HG03342 (cell line): ENCODE results near the gene YIPF7.

Source experiments
- ATAC-seq: cut with Tn5 transposase; IDR thresholded peaks from one replicate; pipeline ENCODE4 v1.9.1; 2021; ENCODE audit warnings: mild to moderate bottlenecking, moderate library complexity; ENCODE audit not compliant: unreplicated experiment

YIPF7 gene

DNA sequence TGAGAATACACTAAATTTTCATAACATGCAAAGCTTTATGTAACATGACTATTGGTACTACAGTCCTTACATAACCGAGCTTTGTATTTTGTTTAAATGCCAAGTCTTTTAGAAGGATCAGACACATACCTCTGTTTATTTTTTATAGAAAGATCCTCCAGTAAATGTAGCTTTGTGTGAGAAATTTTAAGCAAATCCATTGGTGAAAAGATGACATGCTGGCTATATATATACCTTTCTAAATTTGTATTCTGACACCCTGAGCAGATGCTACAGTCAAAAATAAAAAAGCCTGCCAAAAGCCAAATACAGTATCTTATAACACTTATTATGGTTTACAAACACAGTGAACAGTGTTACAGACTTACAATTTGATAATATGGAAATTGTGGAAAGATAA, at the start of gene YIPF7:
Gene YIPF7, minus strand, starts transcription at position 201 of the 400 bp plus-strand sequence. CDS start 1,525 bp downstream, outside the sequence.
- ATAC-seq, result no peak

DNA sequence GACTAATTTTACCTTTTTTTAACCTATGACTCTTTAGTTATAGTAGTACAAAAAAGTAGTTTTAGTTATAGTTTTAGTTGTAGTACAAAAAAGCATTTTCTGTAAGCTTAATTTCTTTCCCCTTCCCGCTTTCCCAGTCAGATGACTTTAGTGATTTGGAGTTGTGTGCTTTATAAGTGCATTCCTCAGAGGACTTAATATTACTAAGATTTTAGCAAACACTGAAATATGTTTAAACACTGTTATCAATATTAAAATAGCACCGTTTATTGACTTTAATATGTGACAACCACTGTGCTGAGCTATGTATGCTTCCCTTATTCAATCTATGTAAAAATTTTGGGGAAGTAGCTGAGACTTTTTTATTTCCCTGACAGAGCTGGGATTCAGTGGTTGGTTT, 49.6 kb upstream of the YIPF7 start:
- ATAC-seq, result no peak

DNA sequence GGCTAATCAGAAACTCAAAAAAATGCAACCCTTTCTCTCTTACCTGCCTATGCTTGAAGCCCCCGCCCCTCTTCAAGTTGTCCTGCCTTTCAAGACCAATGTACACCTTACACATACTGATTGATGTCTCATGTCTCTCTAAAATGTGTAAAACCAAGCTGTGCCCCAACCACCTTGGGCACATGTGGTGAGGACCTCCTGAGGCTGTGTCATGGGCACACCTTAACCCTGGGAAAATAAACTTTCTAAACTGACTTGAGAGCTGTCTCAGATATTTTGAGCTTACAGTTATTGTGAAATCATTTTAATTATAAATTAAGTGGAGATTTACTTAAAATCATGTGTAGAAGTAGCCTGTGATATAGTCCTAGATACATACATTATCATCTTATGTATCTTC, 49.0 kb upstream of the YIPF7 start:
- no peak for ATAC-seq

DNA sequence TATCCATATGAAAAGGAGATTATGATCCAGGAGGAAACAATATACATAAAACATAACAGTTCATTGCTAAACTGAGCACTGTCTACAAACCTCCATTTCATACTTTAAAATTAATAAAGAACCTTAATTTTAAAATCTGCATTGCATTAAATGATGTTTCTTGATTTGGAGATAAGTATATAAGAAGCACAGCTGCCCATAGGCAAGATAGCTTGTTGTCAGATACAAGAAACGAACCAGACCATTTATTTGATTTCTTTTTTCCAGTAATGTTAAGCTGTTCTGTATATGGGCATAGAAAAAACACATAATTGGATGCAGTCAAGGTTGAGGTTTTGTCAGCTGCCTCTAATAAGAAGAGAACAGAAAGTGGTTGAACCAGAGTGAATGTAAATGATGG, 33.2 kb upstream of the YIPF7 start:
- ATAC-seq, result no peak

DNA sequence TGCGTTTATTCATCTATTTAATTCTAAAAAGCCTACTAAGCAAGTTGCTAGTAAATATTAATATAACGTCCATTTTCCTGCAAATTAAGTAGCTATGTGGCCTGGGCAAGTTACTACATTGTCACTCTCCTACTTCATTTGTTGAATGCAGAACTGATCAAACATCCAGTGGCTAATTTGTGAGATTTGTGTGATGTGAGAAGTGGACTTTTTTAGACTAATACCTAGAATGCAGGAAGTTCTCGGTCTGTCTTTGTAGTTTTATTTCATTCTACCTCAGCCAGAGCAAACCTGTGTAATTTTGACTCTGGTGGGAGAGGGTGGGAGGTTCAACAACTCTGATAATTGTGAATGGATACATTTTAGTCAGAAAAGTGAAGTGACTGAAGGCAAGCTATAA, 27.6 kb upstream of the YIPF7 start:
- ATAC-seq, result peak; percentile 6

DNA sequence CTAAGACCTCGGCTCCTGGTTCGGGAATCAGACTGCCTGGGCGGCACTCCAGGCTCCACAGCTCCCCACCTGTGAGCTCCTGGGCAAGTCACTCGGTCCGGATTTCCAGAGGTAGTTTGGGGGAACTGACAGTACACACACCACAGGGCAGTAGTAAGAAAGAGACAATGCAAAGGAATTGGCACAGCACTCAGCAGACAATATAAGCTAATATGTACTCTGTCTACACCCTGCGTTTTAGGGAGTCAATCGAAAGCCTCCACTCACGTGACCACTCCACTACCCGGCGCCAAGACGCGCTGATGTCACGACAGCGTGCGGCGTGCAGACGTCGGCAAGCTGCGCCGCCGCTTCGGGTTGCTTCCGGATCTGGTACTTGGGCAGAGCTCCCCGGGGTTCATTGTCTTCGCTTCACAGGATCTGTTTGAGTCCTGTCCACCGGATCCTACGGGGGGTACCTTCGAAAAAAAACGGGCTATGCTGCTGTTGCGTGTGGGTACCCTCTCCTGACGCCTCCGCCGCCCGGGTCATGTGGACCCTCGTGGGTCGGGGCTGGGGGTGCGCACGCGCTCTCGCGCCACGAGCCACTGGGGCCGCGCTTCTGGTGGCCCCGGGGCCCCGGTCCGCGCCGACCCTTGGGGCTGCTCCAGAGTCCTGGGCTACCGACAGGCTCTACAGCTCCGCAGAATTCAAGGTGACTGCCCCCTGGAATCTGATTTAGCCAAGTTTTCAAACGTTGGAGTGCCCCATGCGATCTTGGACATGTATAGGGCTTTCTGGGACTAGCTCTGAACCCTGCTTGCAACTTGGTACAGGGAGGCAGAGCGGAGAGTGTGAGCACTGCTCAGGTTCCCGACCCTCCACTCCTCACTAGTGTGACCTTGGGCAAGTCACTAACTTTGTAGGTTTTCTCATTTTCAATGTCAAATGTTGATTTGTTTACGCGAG, 26.9 kb upstream of the YIPF7 start, which contains the start of gene GUF1:
Gene GUF1, plus strand, starts transcription at position 327 of the 948 bp plus-strand sequence. Its CDS starts 203 bp downstream, at position 530.
- peak; percentile 96 for ATAC-seq

DNA sequence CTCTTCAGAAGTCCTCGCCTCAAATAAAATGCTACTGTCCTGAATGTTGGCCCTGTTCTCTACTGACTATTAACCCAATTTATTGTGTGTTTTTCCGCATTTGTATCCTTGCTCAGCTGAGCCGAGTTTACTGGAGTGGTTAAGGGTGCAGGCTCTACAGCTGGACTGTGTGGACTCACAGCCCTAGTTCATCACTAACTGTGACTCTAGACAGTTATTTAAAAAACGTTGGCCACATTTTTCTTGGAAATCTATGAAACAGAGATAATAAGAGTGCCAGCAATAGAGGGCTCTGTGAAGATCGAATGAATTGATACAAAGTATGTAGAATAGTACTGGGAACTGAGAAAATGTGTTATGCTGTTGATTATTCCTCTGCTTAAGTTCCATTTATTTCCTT, 23.9 kb upstream of the YIPF7 start:
- no peak for ATAC-seq

DNA sequence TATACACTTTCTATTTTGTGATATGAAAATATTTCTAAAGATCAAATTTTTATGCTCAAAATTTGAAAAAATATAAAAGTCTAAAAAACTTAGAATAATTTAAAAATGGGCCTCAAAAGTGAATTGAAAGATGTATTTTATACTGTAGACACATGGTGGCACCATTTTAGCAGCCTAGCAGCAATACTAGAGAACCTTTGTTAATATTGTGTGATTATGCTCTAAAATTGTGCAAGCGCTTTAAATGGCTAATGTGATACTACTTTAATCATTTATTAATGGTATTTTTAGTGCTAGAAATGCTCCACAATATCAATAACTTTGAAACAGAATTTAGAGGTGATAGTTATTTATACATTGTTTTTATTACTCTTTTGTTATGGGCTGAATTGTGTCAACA, 23.0 kb upstream of the YIPF7 start:
- ATAC-seq, result no peak

DNA sequence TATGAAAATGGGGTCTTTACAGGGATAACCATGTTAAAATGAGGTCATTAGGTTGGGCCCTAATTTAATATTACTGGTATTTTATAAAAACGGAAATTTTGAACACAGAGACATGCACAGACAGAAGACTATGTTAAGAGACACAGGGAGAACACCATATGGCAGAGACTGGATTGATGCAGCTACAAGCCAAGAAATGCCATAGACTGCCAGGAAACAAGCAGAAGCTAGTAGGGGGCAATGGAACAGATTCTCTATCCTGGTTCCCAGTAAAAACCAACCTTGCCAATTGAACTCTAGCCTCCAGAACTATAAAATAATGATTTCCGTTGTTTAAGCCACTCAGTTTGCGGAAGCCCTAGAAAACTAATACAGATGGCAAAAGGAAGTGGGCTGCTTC, 20.2 kb upstream of the YIPF7 start:
- ATAC-seq, result no peak

DNA sequence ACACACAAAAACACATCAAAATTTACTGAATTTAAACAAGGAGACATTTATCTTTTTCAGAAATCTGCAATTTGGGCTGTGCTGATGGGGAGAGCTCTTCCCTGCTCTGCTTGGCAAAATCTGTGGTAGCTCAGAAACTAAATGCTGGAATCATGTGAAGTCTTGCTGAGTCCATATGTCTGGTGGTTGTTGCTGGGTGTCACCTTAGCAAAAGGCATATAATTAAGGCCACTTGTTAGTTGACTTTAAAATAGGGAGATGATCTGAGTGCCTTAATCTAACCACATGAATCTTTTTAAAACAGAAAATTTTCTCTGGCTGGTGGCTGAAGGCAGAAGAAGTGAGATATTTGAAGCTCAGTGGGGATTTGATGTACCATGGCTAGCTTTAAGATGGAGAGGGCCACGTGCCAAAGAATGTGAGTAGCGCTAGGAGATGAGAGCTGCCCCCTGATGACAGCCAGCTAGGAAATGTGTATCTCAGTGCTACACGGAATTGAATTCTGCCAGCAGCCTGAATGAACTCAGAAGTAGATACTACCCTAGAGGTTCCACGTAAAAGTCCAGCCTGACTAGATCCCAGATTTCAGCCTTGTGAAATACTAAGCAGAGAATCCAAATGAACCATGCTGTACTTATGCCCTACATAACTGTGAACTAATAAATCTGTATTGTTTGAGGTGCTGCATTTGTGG, 19.2 kb upstream of the YIPF7 start:
- ATAC-seq, result no peak

DNA sequence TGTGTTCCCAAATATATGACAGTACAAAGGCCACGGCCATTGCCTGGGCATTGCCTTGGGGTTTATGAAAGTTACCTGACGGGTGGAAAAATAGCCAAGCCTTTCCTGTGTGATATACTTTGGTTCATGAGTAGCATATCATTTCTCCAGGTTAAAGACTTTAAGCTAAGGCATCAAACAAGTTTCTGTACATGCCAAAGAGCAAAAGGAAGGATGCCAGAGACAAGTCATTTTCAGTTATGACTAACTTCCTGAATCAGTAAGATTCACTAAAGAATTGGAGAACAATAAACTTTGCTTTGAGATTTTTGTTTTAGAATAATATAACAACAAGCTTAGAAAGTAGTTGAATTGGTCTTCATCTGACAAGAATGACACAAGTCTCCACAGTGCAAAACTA, 17.1 kb upstream of the YIPF7 start:
- no peak for ATAC-seq

DNA sequence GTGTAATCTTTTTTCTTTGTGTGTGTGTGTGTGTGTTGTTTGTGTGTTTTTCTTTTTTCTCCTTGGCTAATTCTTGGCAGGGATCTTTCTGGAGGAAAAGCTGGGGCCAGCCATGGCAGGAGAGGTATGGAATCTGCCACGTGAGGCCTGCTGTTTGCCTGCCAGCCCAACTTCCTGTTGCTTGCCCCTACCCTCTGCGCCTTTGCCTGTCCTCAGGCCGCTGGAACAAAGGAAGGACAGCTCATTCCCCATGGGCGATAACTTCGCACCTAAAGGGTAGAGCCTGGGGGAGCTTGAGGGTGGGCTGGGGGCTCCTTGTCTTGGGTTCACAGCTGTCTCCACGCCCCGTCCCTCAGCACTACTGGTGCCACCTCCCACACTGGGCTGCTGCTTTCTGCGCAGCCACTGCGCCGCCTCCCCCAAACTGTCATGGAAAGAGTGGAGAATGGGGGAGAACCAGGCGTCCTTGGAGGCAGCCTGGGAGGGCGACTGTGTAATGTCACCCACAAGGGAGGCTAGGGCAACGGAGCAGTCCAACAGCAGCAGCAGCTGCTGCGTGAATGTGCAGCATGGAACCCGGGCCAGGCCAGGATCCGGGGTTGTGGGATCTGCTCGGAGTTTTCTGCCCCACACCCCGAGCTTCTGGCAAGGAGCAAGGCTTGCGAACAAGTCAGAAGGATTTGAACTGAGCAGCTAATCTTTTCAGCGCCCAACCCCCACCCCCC, 12.3 kb upstream of the YIPF7 start:
- ATAC-seq, result no peak

DNA sequence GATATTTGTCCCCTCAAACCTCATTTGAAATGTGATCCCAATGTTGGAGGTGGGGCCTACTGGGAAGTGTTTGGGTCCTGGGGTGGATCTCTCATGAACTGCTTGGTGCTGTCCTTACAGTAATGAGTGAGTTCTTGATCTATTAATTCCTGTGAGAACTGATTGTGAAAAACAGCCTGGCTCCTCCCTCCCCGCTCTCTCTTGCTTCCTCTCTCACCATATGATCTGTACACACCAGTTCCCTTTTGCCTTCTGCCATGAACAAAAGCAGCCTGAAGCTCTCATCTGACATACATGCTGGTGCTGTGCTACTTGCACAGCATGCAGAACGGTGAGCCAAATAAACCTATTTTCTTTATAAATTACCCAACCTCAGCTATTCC, 11.2 kb upstream of the YIPF7 start:
- no peak for ATAC-seq

DNA sequence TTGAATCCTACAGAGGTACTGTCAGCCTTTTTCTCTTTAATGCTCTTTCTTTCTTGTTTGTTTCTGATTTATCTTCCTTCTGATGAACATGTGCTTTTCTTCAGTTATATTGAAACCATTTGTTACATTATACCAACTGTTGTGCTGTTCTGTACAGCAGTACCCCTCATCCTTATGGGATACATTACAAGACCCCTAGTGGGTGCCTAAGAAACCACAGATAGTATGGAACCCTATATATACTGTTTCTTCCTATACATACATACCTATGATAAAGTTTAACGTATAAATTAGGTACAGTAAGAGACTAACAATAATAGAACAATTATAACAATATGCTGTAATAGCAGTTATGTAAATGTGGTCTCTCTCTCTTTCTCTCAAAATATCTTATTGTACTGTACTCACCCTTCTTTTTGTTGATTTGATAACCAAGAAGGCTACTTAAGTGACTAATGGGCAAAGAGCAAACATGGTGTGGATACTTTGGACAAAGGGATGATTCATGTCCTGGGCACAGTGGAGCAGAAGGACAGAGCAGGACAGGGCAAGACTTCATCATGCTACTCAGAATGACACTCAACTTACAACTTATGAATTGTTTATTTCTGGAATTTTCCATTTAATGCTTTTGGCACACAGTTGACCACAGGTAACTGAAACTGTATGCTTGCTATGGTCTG, 10.7 kb upstream of the YIPF7 start:
- no peak for ATAC-seq

DNA sequence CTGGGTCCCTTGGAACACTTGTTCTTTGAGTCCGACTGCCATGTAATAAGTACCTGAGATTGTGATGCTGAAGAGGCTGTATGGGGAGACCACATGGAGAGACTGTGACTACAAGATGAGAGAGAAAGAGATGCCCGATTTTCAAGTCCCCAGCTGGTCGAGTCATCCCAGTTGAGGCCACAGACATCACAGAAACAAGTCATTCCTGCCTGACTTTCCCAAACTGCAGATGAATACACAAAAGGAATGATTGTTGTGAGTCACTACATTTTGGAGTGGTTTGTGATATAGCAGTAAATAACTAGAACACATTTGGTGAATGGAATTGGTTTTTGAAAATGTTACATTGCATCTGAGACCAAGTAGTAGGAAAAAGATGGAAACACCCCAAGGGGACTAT, 9.0 kb upstream of the YIPF7 start:
- no peak for ATAC-seq

DNA sequence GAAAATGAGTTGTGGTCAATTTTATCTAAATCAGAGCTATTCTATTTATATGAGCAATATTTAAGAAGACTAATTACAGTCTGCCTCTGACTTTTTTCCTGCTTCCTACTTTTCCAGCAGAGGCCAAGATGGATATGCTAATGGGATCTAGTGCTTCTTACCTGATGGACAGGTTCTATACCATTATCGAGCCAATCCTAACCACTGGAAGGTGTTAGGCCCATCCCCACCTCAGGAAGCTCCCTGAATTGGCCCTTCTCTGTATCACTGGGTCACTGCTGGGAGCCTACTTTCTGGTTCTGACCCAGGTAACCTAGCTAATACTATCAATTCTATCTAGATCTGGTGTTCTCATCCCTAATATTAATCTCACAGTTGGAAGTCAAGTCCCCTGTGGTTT, 577 bp upstream of the YIPF7 start:
- ATAC-seq, result no peak

DNA sequence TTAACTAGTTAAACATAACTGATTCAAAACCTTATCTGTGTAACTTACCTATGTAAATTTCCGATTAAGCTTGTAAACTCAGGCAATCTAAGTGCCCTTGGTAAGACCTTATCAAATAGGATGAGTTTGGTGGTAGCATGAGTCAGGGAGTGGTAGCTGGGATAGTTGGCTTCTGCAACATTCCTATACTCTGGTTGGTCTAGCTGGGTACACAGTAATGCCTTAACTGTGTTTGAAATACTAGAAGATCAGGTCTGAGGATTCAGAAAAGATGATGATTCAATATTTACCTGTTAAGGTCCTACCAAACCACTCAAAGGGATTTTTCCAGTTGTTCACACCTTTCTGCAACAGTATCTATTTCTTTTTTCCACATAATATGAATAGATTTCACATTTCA, 5.3 kb downstream of the YIPF7 start:
- no peak for ATAC-seq

DNA sequence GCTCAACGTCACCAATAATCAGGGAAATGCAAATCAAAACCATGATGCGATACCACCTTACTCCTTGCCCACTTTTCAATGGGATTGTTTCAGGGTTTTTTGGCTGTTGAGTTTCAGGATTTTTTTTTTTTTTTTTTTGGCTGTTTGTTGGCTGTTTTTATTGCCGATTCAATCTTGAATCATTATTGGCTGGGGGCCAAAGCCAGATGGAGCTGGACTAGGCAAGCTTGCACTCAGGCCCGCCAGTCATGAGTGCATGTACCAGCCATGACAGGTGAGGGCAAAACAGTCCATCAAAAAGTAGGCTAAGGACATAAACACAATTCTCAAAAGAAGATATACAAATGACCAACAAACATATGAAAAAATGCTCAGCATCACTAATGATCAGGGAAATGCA, 13.3 kb downstream of the YIPF7 start:
- no peak for ATAC-seq

DNA sequence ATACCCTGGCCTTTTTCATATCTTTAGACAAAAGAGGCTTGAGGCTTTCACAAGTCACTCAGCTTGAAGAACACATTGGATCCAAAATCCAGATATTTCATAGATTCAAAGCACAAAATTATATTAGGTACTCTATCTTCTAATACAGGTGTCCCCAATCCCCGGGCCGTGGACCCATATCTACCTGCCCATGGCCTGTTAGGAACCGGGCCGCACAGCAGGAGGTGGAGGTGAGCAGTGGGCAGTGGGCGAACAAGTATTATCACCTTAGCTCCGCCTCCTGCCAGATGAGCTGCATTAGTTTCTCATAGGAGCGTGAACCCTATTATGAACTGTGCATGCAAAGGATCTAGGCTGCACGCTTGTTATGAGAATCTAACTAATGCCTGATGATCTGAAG, 18.7 kb downstream of the YIPF7 start:
- no peak for ATAC-seq

DNA sequence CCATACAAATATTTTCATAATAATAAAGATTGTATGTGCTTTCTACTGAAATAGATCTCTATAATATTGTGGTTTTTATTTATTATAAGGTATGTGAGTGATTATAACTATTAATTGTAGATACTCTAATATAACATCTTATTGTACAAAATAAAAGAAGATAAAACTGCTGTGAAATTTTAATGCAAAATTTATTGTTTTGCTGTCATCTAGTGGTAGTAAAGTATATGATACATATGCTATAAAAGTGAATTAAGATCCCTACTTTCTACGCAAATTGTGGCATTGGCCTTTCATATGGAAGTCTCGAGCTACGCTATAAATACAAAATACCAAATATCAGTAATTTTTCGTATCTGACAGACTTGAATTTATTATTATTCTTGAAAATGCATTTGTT, 19.3 kb downstream of the YIPF7 start:
- ATAC-seq, result no peak

DNA sequence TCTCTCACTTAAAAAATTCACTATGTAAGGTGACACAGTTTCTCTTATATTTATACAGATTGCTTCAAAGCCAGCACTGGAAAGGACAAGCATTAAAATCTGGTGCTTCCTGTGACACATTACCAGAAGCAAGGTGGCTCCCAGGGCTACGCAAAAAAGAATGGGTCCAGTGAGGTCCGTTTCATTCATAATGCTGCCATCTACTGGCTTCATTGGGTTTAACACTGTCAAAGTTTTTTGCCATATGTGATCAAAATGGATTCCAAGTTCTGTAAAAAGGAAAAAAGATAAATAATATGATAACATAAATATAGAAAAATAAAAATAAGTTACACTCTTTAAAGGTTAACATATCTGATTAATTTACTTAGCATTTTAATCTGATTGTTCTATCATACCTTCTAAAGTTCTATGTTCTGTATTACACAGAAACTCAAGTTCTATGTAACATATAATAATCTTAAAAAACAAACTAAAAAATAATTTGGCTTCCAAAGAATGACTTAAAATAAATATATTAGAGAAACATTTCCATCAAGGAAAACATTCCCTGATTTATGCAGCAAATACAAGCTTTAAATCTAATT, 22.1 kb downstream of the YIPF7 start:
- ATAC-seq, result peak; percentile 99
